Natural killer cell (primary cell): ENCODE measurements around the gene ENTREP1. TPM values are rescaled to one million over a fixed set of nuclear protein-coding genes. Genes with fewer than 3 reads are reported as not detected.

ENCODE experiments used
- ATAC-seq, 3 donors: fragments of 150-1000 bp in 2 of 3; fragments of 200-7000 bp in 1 of 3; cut with Tn5 transposase; 1 replicate in 1 of 3; 2 replicates in 2 of 3; pipeline ENCODE4 v1.10.0; 2021; ENCODE audit warnings: mild to moderate bottlenecking in 2 of 3, moderate library complexity in 2 of 3
- DNase-seq, 2 donors: peaks; one replicate each; pipeline versions ENCODE4 v3.0.0 to v3.0.0-alpha.2; 2013 to 2021; ENCODE audit warnings: mixed read lengths in 1 of 2
- H3K27ac ChIP-seq: one replicate; pipeline ENCODE4 v1.5.1; 2013; ENCODE audit warnings: mild to moderate bottlenecking, low read length
- H3K27me3 ChIP-seq: one replicate; pipeline ENCODE4 v1.6.1; 2013; ENCODE audit warnings: low read length; ENCODE audit not compliant: control insufficient read depth, insufficient read depth
- H3K36me3 ChIP-seq: one replicate; pipeline ENCODE4 v1.6.1; 2013; ENCODE audit warnings: low read length; ENCODE audit not compliant: control insufficient read depth, insufficient read depth
- H3K4me1 ChIP-seq: one replicate; pipeline ENCODE4 v1.6.1; 2013; ENCODE audit warnings: low read length; ENCODE audit not compliant: control insufficient read depth, insufficient read depth
- H3K4me3 ChIP-seq: one replicate; pipeline ENCODE4 v1.5.1; 2013; ENCODE audit warnings: low read length
- H3K9me3 ChIP-seq: one replicate; pipeline ENCODE4 v1.6.1; 2013; ENCODE audit warnings: low read length; ENCODE audit not compliant: control insufficient read depth, insufficient read depth
- H3K27ac Mint-ChIP-seq, 2 donors: one replicate each; pipeline ENCODE4 v1.8.0; 2022; ENCODE audit warnings: mild to moderate bottlenecking in 2 of 2, mixed read lengths in 2 of 2, moderate library complexity in 1 of 2
- H3K27me3 Mint-ChIP-seq, 2 donors: one replicate each; pipeline ENCODE4 v1.8.0; 2022; ENCODE audit warnings: low read depth in 2 of 2, mixed read lengths in 2 of 2
- H3K36me3 Mint-ChIP-seq: one replicate; pipeline ENCODE4 v1.8.0; 2022; ENCODE audit warnings: mixed read lengths
- H3K4me1 Mint-ChIP-seq, 2 donors: one replicate each; pipeline ENCODE4 v1.8.0; 2022; ENCODE audit warnings: mixed read lengths in 2 of 2
- H3K4me3 Mint-ChIP-seq: one replicate; pipeline ENCODE4 v1.8.0; 2022; ENCODE audit warnings: mild to moderate bottlenecking, moderate library complexity, mixed read lengths
- H3K9me3 Mint-ChIP-seq, 2 donors: one replicate each; pipeline ENCODE4 v1.8.0; 2022; ENCODE audit warnings: mixed read lengths in 2 of 2
- CTCF ChIP-seq: fragments of 200-600 bp; IDR thresholded peaks from one replicate; pipeline ENCODE4 v1.8.0; 2022; ENCODE audit warnings: antibody characterized with exemption
- WGBS: methylation state at CpG from one replicate; pipeline ENCODE4 v1.1.7; 2013; ENCODE audit warnings: missing lambda C conversion rate; ENCODE audit not compliant: insufficient coverage; 5-methylcytosine and 5-hydroxymethylcytosine counted together
- intact Hi-C: fragments of 100-400 bp; cut with micrococcal nuclease; formaldehyde crosslinking; loops from one replicate; pipeline ENCODE4 v1.14.2; 2022
- total RNA-seq, 4 donors: library from RNA; stranded (reverse); fragments of 120-200 nt in 1 of 4; gene quantifications; one replicate each; pipeline versions ENCODE4 v1.2.3 to v1.2.4, GENCODE V29; 2013 to 2022

Gene ENTREP1
- total RNA-seq, 3 donors from 2014 or later (not counting 1 experiment from before 2014, with no cell fraction given) = not detected

- no CpG with 5 or more reads among the region's 3 CpGs for WGBS
- DNase-seq (no peak), ATAC-seq (no peak)
- no peaks in the 10 kb centered on the region for H3K36me3 Mint-ChIP-seq
- H3K9me3 Mint-ChIP-seq = peaks cover 2 to 3% of the 10 kb centered on the region in 2 donors
- no peaks in the 10 kb centered on the region for H3K9me3 ChIP-seq
- no peak overlapping the region for H3K27ac ChIP-seq
- H3K4me3 ChIP-seq = no peak overlapping the region
- H3K4me3 Mint-ChIP-seq = no peak overlapping the region
- H3K4me1 Mint-ChIP-seq = no peaks in the 10 kb centered on the region
- no peaks in the 10 kb centered on the region for H3K4me1 ChIP-seq
- peaks cover 4 to 6% of the 10 kb centered on the region in 2 donors for H3K27me3 Mint-ChIP-seq
- no peaks in the 10 kb centered on the region for H3K36me3 ChIP-seq
- H3K27ac Mint-ChIP-seq = no peak overlapping the region
- no peak for TF ChIP-seq CTCF
- intact Hi-C loops = no loop called here
- no peaks in the 10 kb centered on the region for H3K27me3 ChIP-seq
Measured at GRCh38 chr9:69279733-69280132, 45.3 kb upstream of the ENTREP1 start.

DNA sequence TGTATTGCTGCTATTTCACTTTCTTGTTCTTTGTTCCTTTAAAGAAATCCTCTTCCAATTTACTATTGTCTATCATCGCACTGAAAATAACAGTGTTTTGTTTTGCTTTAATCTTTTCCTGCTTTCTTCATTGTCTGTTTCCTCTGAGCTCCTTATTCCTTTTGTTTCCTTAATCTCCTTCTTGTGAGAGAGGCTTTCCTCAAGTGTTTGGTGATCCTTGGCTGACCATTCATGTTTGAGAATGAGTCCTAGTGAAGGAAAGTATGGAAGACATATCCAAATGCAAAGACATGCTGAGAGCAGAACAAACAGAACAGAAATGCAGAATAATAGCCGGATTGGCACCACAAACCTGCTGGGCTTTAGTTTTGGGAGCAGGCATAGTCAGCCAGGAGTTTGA lies 42.0 kb upstream of the ENTREP1 start:
- DNase-seq (no peak), ATAC-seq (no peak)
- Mint-ChIP-seq H3K4me3 (no peak overlapping the region), H3K36me3 (no peaks in the 10 kb centered on the region), H3K27me3 (peaks cover 6 to 10% of the 10 kb centered on the region in 2 donors), H3K4me1 (no peaks in the 10 kb centered on the region), H3K27ac (no peak overlapping the region), H3K9me3 (peaks cover 0 to 2% of the 10 kb centered on the region in 2 donors)
- no peak for TF ChIP-seq CTCF
- intact Hi-C loops = no loop called here
- H3K27ac ChIP-seq = no peak overlapping the region
- H3K9me3 ChIP-seq = no peaks in the 10 kb centered on the region
- H3K4me3 ChIP-seq = no peak overlapping the region
- no peaks in the 10 kb centered on the region for H3K4me1 ChIP-seq
- 80% methylated on average over 2 of the region's 2 CpGs for WGBS
- H3K36me3 ChIP-seq = no peaks in the 10 kb centered on the region
- no peaks in the 10 kb centered on the region for H3K27me3 ChIP-seq

DNA sequence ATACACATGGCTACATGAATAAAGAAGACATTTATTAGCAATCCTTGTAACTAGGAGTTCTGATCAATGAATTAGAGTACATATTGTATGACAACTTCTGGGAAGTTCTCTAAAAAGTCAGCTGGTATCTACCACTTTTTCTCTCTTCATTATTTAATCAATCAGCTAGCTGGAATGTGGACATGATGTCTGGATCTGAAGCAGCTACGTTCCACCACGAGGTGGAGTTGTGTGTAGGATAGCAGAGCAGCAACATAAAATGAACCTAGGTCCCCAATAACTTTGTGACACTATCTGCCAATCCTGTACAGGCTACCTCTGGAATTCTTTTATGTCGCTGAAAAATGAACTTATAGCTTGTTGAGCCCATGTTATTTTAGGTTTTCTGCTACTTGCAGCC lies 32.9 kb upstream of the ENTREP1 start:
- Histone ChIP-seq H3K4me1 (no peaks in the 10 kb centered on the region), H3K27me3 (no peaks in the 10 kb centered on the region), H3K36me3 (no peaks in the 10 kb centered on the region), H3K9me3 (no peaks in the 10 kb centered on the region), H3K4me3 (no peak overlapping the region), H3K27ac (no peak overlapping the region)
- TF ChIP-seq CTCF = no peak
- Mint-ChIP-seq H3K4me1 (no peaks in the 10 kb centered on the region), H3K27me3 (peaks cover 11 to 12% of the 10 kb centered on the region in 2 donors), H3K9me3 (no peaks in the 10 kb centered on the region), H3K36me3 (no peaks in the 10 kb centered on the region), H3K4me3 (no peak overlapping the region), H3K27ac (no peak overlapping the region)
- intact Hi-C loops = no loop called here
- DNase-seq (no peak), ATAC-seq (no peak)
- 100% methylated on average over 1 of the region's 3 CpGs for WGBS

DNA sequence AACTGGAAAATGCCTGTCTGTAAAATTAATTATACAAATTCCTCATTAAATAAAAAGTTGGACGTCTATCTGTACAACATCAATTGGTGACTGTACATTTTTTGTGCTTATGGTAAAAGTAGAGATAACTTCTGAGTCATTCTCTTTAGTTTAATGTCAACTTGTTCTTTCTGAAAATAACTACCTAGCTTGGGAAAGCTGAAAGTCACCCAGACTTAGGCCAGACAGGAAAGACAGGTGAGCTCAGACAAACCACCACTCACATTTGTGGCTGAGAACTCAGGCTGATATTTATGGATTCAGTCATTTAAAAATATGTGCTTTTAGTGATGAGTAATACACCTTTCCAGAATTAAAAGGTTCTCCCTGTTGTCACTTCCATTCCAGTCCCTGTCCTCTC lies 31.9 kb upstream of the ENTREP1 start:
- Mint-ChIP-seq H3K27ac (no peak overlapping the region), H3K36me3 (no peaks in the 10 kb centered on the region), H3K4me3 (no peak overlapping the region), H3K4me1 (no peaks in the 10 kb centered on the region), H3K27me3 (peaks cover 4 to 12% of the 10 kb centered on the region in 2 donors), H3K9me3 (no peaks in the 10 kb centered on the region)
- ATAC-seq (no peak), DNase-seq (no peak)
- no peak overlapping the region for H3K4me3 ChIP-seq
- no peaks in the 10 kb centered on the region for H3K36me3 ChIP-seq
- no CpG with 5 or more reads among the region's 1 CpG for WGBS
- no peak for TF ChIP-seq CTCF
- intact Hi-C loops = no loop called here
- no peaks in the 10 kb centered on the region for H3K4me1 ChIP-seq
- H3K27ac ChIP-seq = no peak overlapping the region
- no peaks in the 10 kb centered on the region for H3K27me3 ChIP-seq
- H3K9me3 ChIP-seq = no peaks in the 10 kb centered on the region
